ENCODE data around the gene PNPLA7. TPM values are rescaled to one million over a fixed set of nuclear protein-coding genes. Genes with fewer than 3 reads are reported as not detected.

The PNPLA7 gene
- total RNA-seq, 1 experiment from 2014 or later, result 1.8 TPM

DNA sequence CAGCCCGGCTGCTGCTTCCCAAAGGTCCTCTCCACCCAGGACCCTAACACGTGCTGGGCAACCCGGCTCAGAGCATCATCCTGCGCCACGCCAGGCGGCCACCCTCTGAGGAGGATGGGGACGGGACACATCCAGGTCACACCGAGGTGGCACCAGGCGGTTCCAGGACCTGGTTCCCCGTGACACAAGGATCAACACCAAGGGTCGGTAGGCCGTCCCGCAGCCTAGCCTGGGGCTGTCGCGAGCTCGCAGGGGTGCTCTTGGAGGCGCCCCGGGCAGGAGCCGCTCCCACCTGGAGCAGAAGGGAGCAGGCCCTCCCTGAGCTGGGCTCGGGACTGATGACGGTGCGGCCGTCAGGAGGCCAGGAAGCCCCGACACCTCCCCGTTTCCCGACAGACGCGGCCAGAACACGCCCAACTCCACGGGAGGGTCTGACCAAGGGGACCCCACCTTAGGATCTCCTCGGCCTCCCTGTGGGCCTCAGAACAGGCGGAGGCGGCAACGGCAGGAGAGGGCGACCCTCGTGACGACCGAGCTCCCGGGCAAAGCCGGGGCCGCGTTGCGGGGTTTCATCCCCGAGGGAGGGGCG is 133.5 kb downstream of the PNPLA7 start:
- no TSS peak for BruUV-seq (replicated peaks)
- Histone ChIP-seq H3K9ac (ENCODE audit: low read length) (no peak overlapping the region), H2AFZ (ENCODE audit: low read depth, low read length, poor library complexity, severe bottlenecking) (no peak overlapping the region), H3K27me3 (ENCODE audit: insufficient read depth, low read length) (no peaks in the 10 kb centered on the region), H3K9me3 (ENCODE audit: control insufficient read depth in 1 of 2, insufficient read depth in 1 of 2, low read depth in 1 of 2, low read length in 2 of 2) (no peaks in the 10 kb centered on the region), H3K4me1 (ENCODE audit: control insufficient read depth in 1 of 2, insufficient read depth in 2 of 2, low read length in 2 of 2) (peaks cover 28 to 36% of the 10 kb centered on the region in 2 experiments), H3K9me2 (ENCODE audit: insufficient read depth) (no peaks in the 10 kb centered on the region), H3K4me2 (ENCODE audit: low read length) (no peak overlapping the region), H4K20me1 (ENCODE audit: insufficient read depth) (no peaks in the 10 kb centered on the region), H3K79me2 (ENCODE audit: insufficient read depth, low read length) (peaks cover 52% of the 10 kb centered on the region), H3K4me3 (replicated peaks in 1 of 2; ENCODE audit: low read depth in 1 of 2, low read length in 2 of 2) (no peak overlapping the region), H3K36me3 (ENCODE audit: control insufficient read depth in 1 of 2, insufficient read depth in 2 of 2, low read length in 2 of 2) (no peaks in the 10 kb centered on the region), H3K27ac (ENCODE audit: low read depth, low read length) (no peak overlapping the region)
- ChIA-PET CTCF (no interaction called here), RAD21 (ENCODE audit: low non-redundant PET in 1 of 2, low total read pairs in 2 of 2, uncharacterized antibody in 2 of 2, unreplicated experiment in 2 of 2) (no interaction called here), POLR2A (no interaction called here)
- no peak for DNase-seq (ENCODE audit: low read depth, low spot score)
- intact Hi-C loops (cut with micrococcal nuclease), result no loop called here
- TF ChIP-seq EZH2 (IDR thresholded peaks at IDR 0.05), result no peak
- no peak for TF ChIP-seq YY1 (IDR thresholded peaks at IDR 0.05; ENCODE audit: extremely low read depth, insufficient replicate concordance, low read depth, low read length)
- TF ChIP-seq, protein P1, sequence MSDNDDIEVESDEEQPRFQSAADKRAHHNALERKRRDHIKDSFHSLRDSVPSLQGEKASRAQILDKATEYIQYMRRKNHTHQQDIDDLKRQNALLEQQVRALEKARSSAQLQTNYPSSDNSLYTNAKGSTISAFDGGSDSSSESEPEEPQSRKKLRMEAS (IDR thresholded peaks at IDR 0.05), result no peak
- no peak for TF ChIP-seq ZFX (IDR thresholded peaks at IDR 0.05)
- TF ChIP-seq ZNF274 (IDR thresholded peaks at IDR 0.05; ENCODE audit: low read depth, low read length), result no peak
- TF ChIP-seq, protein P2, sequence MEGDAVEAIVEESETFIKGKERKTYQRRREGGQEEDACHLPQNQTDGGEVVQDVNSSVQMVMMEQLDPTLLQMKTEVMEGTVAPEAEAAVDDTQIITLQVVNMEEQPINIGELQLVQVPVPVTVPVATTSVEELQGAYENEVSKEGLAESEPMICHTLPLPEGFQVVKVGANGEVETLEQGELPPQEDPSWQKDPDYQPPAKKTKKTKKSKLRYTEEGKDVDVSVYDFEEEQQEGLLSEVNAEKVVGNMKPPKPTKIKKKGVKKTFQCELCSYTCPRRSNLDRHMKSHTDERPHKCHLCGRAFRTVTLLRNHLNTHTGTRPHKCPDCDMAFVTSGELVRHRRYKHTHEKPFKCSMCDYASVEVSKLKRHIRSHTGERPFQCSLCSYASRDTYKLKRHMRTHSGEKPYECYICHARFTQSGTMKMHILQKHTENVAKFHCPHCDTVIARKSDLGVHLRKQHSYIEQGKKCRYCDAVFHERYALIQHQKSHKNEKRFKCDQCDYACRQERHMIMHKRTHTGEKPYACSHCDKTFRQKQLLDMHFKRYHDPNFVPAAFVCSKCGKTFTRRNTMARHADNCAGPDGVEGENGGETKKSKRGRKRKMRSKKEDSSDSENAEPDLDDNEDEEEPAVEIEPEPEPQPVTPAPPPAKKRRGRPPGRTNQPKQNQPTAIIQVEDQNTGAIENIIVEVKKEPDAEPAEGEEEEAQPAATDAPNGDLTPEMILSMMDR (IDR thresholded peaks at IDR 0.05 in 2 of 3, conservative IDR thresholded peaks at IDR 0.05 in 1 of 3; ENCODE audit: borderline replicate concordance in 1 of 3, insufficient read depth in 1 of 3, low read depth in 2 of 3, low read length in 2 of 3), result no peak
- TF ChIP-seq SP1 (IDR thresholded peaks at IDR 0.05; ENCODE audit: low read depth), result no peak
- TF ChIP-seq POLR2A (IDR thresholded peaks at IDR 0.05; ENCODE audit: borderline replicate concordance, extremely low read depth, insufficient read depth, insufficient read length), result no peak
- TF ChIP-seq RAD21 (IDR thresholded peaks at IDR 0.05; ENCODE audit: low read depth), result no peak
- TF ChIP-seq, protein P3, sequence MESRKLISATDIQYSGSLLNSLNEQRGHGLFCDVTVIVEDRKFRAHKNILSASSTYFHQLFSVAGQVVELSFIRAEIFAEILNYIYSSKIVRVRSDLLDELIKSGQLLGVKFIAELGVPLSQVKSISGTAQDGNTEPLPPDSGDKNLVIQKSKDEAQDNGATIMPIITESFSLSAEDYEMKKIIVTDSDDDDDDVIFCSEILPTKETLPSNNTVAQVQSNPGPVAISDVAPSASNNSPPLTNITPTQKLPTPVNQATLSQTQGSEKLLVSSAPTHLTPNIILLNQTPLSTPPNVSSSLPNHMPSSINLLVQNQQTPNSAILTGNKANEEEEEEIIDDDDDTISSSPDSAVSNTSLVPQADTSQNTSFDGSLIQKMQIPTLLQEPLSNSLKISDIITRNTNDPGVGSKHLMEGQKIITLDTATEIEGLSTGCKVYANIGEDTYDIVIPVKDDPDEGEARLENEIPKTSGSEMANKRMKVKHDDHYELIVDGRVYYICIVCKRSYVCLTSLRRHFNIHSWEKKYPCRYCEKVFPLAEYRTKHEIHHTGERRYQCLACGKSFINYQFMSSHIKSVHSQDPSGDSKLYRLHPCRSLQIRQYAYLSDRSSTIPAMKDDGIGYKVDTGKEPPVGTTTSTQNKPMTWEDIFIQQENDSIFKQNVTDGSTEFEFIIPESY (IDR thresholded peaks at IDR 0.05; ENCODE audit: extremely low read depth, insufficient replicate concordance, low read length), result no peak
- no peak for TF ChIP-seq JUND (IDR thresholded peaks at IDR 0.05)
- TF ChIP-seq FOSL1 (IDR thresholded peaks at IDR 0.05; ENCODE audit: low read depth), result no peak
- TF ChIP-seq EGR1 (IDR thresholded peaks at IDR 0.05; ENCODE audit: low read depth), result no peak
- TF ChIP-seq, protein P4, sequence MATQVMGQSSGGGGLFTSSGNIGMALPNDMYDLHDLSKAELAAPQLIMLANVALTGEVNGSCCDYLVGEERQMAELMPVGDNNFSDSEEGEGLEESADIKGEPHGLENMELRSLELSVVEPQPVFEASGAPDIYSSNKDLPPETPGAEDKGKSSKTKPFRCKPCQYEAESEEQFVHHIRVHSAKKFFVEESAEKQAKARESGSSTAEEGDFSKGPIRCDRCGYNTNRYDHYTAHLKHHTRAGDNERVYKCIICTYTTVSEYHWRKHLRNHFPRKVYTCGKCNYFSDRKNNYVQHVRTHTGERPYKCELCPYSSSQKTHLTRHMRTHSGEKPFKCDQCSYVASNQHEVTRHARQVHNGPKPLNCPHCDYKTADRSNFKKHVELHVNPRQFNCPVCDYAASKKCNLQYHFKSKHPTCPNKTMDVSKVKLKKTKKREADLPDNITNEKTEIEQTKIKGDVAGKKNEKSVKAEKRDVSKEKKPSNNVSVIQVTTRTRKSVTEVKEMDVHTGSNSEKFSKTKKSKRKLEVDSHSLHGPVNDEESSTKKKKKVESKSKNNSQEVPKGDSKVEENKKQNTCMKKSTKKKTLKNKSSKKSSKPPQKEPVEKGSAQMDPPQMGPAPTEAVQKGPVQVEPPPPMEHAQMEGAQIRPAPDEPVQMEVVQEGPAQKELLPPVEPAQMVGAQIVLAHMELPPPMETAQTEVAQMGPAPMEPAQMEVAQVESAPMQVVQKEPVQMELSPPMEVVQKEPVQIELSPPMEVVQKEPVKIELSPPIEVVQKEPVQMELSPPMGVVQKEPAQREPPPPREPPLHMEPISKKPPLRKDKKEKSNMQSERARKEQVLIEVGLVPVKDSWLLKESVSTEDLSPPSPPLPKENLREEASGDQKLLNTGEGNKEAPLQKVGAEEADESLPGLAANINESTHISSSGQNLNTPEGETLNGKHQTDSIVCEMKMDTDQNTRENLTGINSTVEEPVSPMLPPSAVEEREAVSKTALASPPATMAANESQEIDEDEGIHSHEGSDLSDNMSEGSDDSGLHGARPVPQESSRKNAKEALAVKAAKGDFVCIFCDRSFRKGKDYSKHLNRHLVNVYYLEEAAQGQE (IDR thresholded peaks at IDR 0.05; ENCODE audit: low read depth), result no peak
- no peak for TF ChIP-seq CBX3 (IDR thresholded peaks at IDR 0.05; ENCODE audit: low read depth)
- no peak for ATAC-seq
